Right renal cortex interstitium (tissue), 3 donors: Measurements from ENCODE around the gene TRIM73. TPM values are rescaled to one million over a fixed set of nuclear protein-coding genes. Genes with fewer than 3 reads are reported as not detected.
"Not testable (repeated sequence)": the region's sequence is repeated elsewhere in the genome, so short reads cannot be mapped to it uniquely, and the experiment has no call there.

Source experiments
- DNase-seq, 3 donors: peaks; one replicate each; pipeline ENCODE4 v3.0.0-alpha.2; 2013; ENCODE audit warnings: low read depth in 3 of 3, low spot score in 2 of 3
- polyA plus RNA-seq, 3 donors: library from polyadenylated mRNA; unstranded; fragments of 120-200 nt; gene quantifications; one replicate each; pipeline ENCODE4 v1.2.1, GENCODE V29; 2013; ENCODE audit not compliant: insufficient read length in 3 of 3

TRIM73 gene
- polyA plus RNA-seq, 3 donors, result 2.6 to 3.3 (median 2.7) TPM

DNA sequence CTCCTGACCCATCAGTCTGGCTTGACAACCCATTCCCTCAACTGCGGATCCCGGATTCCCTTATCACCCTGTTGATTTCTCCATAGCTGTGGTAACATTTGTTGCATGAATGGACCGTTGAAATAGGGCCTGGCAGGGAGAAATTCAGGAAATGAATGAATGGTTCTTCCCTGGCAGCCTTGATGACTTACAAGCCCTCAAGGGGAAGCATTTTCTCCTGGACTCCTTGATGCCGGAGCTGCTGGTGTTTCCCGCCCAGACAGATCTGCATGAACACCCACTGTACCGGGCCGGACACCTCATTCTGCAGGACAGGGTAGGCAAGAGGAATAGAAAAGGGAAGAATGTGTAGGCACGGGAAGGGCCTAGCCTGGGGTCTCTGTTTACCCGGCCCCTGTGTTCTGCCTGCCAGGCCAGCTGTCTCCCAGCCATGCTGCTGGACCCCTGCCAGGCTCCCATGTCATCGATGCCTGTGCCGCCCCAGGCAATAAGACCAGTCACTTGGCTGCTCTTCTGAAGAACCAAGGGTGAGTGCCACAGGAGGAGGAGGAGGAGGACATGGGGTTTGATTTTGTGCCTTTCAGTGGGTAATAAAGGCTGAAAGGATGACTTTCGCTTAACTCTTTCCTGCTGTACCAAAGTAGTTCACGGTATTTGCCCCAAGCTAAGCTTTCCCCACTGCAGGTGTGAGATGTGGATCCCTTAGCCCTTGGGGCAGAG is 19.4 kb downstream of the TRIM73 start:
- DNase-seq, result not testable (repeated sequence)

DNA sequence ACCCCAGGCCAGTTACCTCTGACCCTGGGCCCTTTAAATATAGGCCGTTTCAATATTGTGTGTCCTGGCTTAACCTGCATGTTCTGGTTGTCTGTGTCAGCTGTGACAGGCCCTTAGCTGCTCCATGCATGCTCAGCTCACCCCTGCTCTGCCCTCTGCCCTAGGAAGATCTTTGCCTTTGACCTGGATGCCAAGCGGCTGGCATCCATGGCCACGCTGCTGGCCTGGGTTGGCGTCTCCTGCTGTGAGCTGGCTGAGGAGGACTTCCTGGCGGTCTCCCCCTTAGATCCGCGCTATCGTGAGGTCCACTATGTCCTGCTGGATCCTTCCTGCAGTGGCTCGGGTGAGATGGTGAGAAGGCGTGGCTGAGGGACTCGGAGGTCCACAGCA is 20.0 kb downstream of the TRIM73 start:
- DNase-seq, result not testable (repeated sequence)

DNA sequence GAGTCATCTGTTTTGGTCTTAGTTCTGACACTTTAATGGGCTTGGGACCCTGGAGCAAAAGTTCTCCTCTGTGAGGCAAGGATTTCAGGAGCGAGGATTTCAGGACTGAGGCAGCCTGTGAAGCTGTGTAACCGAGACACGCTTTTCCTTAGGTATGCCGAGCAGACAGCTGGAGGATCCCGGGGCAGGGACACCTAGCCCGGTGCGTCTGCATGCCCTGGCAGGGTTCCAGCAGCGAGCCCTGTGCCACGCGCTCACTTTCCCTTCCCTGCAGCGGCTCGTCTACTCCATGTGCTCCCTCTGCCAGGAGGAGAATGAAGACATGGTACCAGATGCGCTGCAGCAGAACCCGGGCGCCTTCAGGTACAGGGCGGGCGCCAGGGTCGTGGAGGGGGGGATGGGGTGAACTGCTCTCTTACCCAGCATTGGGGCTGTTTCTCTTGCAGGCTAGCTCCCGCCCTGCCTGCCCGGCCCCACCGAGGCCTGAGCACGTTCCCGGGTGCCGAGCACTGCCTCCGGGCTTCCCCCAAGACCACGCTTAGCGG is 20.5 kb downstream of the TRIM73 start:
- DNase-seq, result not testable (repeated sequence)

DNA sequence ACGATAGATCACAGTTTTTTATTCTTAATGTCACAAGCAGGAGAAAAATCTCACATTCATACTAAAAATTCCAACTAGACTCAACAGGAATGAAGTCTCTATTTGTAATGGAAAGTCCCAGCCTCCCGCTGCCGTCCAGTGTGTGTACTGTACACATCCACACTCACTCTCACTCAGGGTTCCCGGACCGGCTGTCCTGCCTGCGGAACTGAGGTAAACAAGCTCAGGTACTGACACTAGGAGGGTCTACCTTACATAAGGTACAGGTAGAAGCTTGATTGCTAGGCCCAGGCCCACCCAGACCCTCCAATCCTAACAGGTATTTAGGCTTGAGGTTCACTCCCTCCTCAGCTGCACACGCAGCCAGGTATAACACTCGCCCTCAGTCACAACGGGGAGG is 21.4 kb downstream of the TRIM73 start:
- DNase-seq, result not testable (repeated sequence)

DNA sequence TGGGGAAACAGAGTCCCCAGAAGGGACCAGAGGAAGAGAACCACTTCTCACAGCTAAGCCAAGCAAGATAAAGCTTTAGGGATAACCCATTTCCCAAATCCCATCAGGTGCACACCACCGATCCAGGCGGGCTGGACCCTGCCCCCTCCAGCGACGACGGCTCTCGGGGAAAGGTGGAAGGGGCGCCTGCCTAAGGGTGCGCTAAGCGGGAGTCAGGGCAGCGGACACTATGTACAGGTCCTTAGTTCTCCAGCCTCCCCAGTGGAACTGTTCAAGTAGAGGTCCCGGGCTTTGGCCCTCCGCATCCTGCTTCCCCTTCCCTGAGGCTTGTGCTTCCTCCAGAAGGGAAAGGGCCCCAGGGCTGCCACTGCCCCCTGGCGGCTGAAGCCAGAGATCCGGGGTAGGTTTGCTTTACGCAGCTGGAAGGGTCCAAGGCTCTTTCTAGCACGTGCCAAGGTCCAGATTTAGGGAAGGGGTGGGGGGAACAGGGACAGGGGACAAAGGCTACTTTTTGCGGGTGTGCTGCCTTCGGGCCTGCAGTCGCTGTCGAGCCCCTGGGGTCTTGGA is 22.9 kb downstream of the TRIM73 start:
- DNase-seq, result not testable (repeated sequence)

DNA sequence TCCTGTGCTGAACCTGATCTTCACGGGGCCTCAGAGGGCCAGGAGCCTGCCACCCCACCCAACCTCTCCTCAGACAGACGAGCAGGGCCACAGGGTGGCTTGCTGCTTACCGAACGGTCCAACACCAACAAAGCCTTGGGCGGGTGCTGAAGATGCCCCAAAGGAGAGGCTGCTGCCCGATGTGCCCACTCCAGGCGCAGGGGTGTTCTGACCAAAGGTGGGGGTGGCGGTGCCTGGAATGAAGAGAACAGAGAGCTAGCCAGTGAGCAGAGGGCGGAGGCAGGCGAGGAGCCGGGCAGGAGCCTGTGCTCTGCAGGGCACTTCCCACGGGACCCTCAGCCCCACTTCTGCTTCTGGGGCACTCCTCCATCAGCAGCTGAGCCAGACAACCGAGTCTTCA is 23.8 kb downstream of the TRIM73 start:
- not testable (repeated sequence) for DNase-seq

DNA sequence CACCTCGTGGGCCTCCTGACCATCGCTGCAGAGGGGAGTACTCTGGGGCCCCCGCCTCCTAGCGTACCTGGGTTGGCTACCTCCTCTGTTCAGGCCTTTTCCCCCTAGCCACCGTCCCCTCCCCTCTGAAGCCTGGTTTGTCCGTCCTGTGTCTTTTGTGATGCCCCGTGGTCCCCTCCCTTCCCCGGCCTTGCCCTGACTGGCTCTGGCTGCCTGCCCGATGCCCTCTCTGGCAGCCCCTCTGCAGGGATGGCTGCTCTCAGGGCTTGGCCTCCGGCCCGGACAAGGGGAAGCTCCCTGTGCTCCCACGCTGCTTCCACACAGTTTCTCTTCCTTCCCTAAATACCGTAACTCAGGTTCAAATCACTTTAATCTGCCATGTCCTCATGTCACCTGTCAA is 24.3 kb downstream of the TRIM73 start:
- not testable (repeated sequence) for DNase-seq

DNA sequence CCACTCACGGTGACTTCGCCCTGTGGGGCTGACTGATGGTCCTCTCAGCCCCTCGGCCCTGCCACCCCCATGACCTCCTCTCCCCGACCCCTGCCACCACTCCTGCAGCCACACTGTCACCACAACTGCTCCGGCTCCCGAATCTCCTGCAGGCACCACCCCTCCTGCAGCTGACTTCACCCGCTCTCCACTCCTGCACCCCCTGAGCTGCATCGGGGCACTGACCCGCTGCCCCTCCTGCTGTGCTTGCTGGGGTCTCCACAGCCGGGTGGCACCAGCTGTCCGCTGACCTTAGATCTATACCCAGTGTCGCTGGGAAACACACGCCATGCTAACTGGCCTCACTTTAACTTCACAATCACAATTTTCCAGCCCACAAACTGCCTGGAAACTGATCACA is 24.7 kb downstream of the TRIM73 start:
- DNase-seq, result not testable (repeated sequence)

DNA sequence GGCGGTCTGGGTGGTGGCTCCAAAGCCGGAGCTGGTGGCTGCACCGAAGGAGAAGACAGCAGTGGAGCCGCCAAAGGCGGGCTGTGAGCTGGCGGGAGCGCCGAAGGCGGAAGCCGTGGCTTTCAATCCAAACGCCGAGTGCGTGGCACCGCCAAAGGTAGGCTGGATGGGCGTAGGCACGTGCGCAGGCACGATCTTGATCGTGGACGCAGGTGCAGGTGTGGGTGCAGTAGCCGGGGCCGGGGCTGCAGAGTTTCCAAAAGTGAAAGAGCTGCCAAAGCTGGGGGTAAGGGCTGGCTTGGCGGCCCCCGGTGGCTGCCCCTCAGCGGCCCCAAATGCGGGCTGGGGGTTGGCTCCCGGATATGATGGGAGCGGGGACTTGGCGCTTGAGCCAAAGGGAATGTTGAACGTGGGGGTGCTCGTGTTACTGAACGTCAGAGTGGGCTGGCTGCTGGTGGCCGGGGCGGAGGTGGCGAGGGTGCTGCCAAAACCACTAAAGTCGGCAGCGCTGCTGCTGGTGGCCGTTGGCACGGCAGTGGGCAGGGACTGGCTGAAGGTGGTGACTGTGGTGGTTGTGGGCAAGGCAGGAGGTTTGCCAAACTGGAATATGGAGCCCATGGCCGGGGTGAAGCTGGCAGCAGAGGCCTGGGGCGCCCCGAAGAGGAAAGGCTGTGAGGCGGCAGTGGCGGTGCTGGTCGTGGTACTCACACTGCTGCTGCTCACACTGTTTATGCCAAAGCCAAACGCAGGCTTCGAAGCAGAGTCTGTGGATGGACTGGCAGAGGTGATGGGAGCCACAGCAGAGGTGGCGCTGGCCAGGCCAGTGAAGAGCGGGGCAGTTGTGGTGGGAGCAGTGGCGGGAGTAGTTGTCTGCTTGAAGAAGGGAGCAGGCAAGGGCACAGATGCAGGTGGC is 26.6 kb downstream of the TRIM73 start:
- not testable (repeated sequence) for DNase-seq

DNA sequence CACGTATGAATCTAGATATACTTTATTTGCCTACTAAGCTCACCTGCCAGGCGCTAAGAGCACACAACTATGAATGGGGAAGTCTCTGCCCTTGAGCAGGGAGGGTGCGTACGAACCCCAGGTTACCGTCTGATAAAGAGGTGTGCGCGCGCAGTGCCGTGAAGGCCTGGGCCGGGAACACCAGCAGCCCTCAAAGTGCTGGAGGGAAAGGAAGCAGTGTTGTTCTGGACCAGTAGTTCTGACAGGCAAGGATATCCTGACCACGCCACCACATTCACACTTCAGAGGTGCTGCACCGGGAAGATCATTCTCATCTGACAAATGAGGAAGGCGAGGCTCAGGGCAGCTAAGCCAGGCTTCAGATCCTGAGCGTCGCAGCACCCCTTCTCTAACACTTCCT is 28.1 kb downstream of the TRIM73 start:
- DNase-seq, result not testable (repeated sequence)

DNA sequence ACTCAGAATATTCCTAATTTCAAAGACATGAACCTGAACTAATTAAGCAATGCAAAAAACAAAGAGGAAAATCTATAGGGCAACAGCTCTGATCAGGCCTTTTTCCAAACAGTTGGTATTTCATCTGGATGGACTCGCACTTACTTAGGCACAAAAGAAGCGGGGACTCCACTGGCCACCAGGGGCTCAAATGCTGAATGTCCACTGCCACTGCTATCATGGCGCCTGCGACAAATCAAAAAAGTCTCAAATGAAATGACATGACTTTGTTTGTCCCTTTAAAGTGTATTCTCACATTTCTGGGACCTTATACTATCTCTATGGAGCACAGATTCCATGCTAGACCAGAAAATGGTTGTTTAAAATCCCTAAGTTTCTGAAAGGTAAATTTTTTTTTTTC is 43.6 kb downstream of the TRIM73 start:
- DNase-seq, result not testable (repeated sequence)

DNA sequence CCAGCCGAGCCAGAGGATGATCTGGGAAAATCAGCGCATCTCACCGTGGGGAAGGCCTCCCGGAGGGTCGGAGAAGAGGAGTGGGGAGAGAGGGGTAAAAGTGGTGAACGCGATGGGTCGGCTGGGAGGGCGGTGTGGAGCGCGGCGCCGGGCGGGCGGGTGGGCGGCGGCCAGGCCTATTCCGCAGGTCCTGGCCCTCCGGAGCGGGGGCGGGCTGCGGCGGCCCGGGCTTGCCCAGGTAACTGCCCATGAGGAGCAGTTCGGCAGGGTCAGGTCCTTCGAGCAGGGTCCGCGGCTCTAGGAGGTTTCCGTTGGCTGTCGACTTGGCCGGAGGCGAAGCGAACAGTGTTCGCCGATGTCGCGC is 46.7 kb downstream of the TRIM73 start:
- not testable (repeated sequence) for DNase-seq

DNA sequence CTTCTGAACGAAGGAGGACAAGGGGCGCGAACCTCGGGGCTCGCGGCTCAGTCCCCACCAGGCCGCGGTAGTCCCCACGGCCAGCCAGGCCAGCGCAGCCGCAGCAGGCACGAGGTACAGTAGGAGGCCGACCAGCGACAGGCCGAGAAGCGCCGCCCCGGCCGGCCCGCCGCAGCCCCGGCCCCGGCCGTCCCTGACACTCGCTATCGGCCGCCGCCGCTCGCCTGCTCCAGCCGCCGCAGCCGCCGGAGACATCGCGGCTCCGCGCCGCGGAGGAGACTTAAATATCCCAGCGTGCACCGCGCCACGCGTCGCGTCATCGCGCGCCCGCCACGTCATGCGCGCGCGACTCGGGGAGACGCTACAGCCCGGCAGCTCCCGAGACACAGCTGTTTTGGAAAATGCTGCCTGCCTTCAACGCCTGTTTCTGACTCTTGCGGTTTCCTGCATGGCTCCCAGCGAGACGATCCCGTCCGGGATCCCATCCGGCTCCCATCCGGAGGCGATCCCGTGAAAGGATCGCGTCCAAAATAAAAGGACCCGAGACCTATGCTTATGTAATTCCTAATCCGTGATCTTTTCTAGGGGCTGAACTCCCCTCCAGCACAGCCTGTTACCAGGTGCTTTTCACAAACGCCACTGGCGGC is 47.2 kb downstream of the TRIM73 start:
- DNase-seq, result not testable (repeated sequence)

DNA sequence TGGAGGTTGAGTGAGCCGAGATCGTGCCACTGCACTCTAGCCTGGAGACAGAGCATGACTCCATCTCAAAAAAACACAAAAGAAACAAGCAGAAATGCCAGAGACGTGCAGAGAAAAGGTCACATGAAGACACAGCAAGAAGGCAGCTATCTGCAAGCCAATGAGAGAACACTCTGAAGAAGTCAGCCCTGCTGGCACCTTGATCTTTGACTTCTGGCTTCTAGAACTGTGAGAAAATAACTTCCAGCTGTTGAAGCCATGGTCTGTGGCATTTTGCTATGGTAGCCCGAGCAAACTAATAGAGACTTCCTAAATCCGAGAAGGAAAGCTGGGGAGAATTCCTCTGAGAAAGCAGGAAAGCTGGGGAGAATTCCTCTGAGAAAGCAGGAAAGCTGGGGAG is 54.5 kb downstream of the TRIM73 start:
- DNase-seq, result not testable (repeated sequence)

DNA sequence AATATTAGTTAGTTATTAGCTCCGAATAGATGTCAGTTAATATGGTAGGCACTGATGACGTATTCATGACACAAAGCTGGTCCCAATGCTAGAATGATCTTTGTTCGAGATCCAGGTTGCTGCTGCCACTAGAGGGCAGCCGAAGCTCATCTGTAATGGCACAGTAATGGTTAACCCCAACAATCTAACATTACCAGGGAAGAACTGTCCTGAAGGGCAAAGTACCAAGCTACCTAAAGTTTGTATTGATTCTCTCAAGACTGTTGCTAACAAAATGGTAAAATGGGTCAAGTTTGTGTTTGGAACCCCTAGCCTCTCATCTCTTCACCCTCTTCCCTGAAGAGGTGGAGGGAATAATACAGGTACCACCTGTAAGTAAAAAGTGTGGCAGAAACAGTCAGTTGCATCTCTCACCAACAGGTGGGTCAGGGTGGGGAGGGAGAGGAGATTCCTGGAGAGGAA is 57.1 kb downstream of the TRIM73 start:
- not testable (repeated sequence) for DNase-seq

Other genes with a start within 250 kb of the TRIM73 start
- 10 to 100 TPM; 51.9 to 57.8 (median 52.9) TPM for gene POM121C, start 90.7 kb downstream of the TRIM73 start, polyA plus RNA-seq
- 1 to 10 TPM in 2 of 3 donors, under 1 TPM in 1; 0.79 to 1.2 (median 1.0) TPM for gene SPDYE5, start 96.7 kb downstream of the TRIM73 start, polyA plus RNA-seq